ENCODE measurements around the gene SPOCK2.

SPOCK2 gene

DNA sequence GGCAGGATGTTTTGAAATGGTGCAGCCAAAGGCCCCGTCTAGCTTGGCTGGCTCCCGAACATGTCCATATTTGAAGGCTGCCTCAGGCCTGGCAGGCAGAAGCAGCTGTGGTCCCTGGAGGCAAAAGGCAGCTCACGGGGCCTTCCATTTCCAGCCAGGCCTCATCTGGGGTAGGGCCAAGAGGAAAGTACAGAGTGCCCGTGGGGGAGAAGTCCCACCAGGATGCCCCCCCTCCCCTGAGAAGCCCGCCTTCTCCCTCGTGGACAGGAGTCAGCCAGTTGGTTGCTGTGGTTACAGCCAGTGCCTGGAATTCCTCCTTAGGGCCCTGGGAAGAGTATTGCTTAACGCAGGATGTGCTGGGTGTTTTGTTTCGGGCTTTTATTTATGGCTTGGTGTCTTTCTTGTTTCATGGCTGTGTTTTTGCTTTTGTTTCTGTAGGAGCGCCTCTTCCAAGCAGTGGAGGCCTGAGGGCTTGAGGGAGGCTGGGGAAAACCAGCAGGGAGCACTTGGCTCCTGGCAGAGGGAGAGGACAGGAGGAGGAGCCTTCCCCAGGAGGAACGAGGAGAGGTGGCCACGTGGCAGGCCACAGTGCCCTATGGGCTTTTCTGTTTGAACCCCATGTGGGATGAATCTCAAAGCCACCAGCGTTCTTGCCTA, 78.8 kb downstream of the SPOCK2 start:
- no peak for DNase-seq (ENCODE audit: low spot score)

DNA sequence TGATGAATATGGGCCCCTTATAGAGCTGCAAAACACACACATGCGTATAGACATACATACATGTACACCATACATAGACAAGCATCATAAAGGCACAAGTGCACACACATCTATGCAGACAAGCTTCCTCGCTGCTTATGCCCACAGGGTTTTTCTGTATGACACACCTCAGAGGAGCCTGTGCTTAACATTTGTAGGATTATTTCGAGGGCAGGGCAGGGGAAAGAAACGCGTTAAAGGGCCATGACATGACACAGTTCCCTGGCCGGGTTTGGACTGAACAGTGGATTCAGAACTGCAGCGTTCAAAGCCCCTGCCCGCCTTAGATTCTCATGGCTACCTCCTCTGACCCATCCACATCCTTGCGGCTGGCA, 79.3 kb downstream of the SPOCK2 start:
- DNase-seq (ENCODE audit: low spot score): no peak
